ENCODE results near the gene CPZ.

GRCh38 chr4:8594097-8595038 lies 1.8 kb downstream of the CPZ start:
- TF ChIP-seq, protein P1, sequence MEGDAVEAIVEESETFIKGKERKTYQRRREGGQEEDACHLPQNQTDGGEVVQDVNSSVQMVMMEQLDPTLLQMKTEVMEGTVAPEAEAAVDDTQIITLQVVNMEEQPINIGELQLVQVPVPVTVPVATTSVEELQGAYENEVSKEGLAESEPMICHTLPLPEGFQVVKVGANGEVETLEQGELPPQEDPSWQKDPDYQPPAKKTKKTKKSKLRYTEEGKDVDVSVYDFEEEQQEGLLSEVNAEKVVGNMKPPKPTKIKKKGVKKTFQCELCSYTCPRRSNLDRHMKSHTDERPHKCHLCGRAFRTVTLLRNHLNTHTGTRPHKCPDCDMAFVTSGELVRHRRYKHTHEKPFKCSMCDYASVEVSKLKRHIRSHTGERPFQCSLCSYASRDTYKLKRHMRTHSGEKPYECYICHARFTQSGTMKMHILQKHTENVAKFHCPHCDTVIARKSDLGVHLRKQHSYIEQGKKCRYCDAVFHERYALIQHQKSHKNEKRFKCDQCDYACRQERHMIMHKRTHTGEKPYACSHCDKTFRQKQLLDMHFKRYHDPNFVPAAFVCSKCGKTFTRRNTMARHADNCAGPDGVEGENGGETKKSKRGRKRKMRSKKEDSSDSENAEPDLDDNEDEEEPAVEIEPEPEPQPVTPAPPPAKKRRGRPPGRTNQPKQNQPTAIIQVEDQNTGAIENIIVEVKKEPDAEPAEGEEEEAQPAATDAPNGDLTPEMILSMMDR (IDR thresholded peaks at IDR 0.05; ENCODE audit: low read length): peak; percentile 72
- no peak for TF ChIP-seq EZH2 (optimal IDR thresholded peaks at IDR 0.05; ENCODE audit: low read depth, low read length)
